Measurements from ENCODE around the gene CTSW. TPM values are rescaled to one million over a fixed set of nuclear protein-coding genes. Genes with fewer than 3 reads are reported as not detected.
"Not testable (repeated sequence)": the region's sequence is repeated elsewhere in the genome, so short reads cannot be mapped to it uniquely, and the experiment has no call there.

The CTSW gene, protein sequence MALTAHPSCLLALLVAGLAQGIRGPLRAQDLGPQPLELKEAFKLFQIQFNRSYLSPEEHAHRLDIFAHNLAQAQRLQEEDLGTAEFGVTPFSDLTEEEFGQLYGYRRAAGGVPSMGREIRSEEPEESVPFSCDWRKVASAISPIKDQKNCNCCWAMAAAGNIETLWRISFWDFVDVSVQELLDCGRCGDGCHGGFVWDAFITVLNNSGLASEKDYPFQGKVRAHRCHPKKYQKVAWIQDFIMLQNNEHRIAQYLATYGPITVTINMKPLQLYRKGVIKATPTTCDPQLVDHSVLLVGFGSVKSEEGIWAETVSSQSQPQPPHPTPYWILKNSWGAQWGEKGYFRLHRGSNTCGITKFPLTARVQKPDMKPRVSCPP
- total RNA-seq, result 10 to 100 TPM; 52.1 to 52.6 TPM
- polyA plus RNA-seq, result 100 to 1,000 TPM; 255 to 495 (median 475) TPM
- total RNA-seq, result 2.4 to 140 (median 16.3) reads per million in 6 experiments

DNA sequence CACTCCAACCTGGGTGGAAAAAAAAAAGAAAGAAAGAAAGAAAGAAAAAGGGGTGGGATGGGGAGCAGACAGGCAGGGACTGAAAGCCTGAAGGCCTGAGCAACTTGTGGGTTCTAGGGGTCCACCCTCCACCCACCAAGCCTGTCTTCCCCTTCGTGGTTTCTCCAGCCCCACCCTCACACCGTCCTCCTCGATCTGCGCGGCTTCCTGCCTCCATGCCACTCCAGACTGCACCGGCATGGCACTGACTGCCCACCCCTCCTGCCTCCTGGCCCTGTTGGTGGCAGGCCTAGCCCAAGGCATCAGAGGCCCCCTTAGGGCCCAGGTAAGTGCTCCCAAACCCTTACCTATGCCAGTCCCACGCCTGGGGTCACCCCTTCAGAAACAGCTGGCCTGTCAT is at the start of gene CTSW:
TSS of gene CTSW (plus strand) at position 221 of the 400 bp plus-strand sequence. CDS start at position 239, 18 bp downstream.
- DNase-seq (peak in 7 of 10 donors; percentile 22 to 74 (median 47)), ATAC-seq (peak; percentile 80 to 82)
- POLR2A ChIA-PET, result interaction anchor here (0.6 to 16.8 kb wide), 6 partner anchors 10 to 167 kb away, joined by 3 to 405 read pairs (median 18); partner anchors contain the start of genes CCDC85B, CFL1, FIBP and KAT5
- Mint-ChIP-seq H3K9me3 (no peaks in the 10 kb centered on the region), H3K4me3 (peak within 1 kb of the TSS; percentile 80 to 89 (median 84)), H3K27me3 (no peaks in the 10 kb centered on the region), H3K4me1 (peaks cover 19 to 75% (median 57%) of the 10 kb centered on the region in 4 donors), H3K27ac (peak within 1 kb of the TSS; percentile 87 to 95 (median 92)), H3K36me3 (peaks cover 0 to 18% (median 2%) of the 10 kb centered on the region in 3 donors)

DNA sequence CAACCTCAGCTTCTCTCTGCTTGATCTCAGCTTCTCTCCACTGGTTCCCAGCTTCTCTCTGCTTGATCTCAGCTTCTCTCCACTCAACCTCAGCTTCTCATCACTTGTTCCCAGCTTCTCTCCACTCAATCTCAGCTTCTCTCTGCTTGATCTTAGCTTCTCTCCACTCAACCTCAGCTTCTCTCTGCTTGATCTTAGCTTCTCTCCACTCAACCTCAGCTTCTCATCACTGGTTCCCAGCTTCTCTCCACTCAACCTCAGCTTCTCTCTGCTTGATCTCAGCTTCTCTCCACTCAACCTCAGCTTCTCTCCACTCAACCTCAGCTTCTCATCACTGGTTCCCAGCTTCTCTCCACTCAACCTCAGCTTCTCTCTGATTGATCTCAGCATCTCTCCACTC is 47.4 kb upstream of the CTSW start:
- peak overlapping the region in 4 of 10 donors; percentile 4 to 38 (median 34) for H3K4me3 Mint-ChIP-seq
- not testable (repeated sequence) for DNase-seq, H3K9me3 Mint-ChIP-seq, ATAC-seq, H3K27me3 Mint-ChIP-seq, H3K36me3 Mint-ChIP-seq
- H3K27ac Mint-ChIP-seq, result peak overlapping the region in 4 of 10 donors; percentile 7 to 68 (median 54)
- peaks cover 8 to 16% (median 12%) of the 10 kb centered on the region in 4 donors for H3K4me1 Mint-ChIP-seq
- POLR2A ChIA-PET, result interaction anchor here (1.2 to 3.6 kb wide), 5 partner anchors 17 to 480 kb away, joined by 3 to 38 read pairs (median 7); partner anchors contain the start of genes CFL1 and MUS81

DNA sequence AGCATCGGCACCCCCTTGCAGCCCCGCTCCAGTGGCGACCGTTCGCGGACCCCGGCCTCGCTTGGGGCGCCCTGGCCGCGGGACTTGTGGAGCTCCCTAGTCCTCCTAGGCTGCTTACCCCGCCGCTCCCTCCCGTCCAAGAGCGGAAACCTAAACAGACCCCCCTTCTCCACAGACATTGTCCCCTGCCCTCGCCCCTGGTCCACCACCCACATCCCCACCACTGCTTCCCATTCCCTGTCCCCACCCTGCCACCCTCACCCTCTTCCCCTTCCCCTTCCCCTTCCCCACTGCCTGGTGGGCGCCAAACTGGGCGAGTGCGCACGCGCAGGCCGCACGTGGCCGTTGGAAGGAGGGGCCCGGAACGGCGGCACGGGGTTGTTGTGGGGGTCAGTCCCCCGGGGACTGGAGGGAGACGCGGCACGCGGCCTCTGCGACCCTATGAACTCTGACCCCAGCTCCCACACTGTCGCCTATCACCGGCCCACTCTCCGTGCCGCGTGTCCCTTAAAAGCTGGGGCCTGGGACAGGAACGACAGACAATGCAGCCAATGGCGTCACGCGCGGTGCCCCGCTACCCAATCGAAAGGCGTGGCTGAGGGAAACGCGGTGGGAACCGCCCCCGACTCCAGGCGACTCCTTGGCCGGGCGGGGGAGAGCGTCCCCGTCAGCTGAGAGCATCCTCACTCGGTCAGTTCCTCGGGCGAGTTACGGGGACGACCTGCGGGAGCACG is 46.2 kb upstream of the CTSW start, which contains the start of gene SNX32:
TSS of gene SNX32 (plus strand) at position 667 of the 734 bp plus-strand sequence. CDS start 103 bp downstream, outside the sequence.
- Mint-ChIP-seq H3K4me3 (no peak within 1 kb of the TSS), H3K4me1 (peaks cover 8 to 16% (median 12%) of the 10 kb centered on the region in 4 donors), H3K27ac (peak within 1 kb of the TSS in 1 of 10 donors; percentile 67), H3K27me3 (no peaks in the 10 kb centered on the region), H3K36me3 (no peaks in the 10 kb centered on the region), H3K9me3 (no peaks in the 10 kb centered on the region)
- ATAC-seq (peak; percentile 99), DNase-seq (peak; percentile 89 to 97 (median 92))
- POLR2A ChIA-PET, result interaction anchor here (0.7 to 3.6 kb wide), 14 partner anchors 12 to 909 kb away, joined by 3 to 38 read pairs (median 4); partner anchors contain the start of genes CFL1, FIBP, MUS81 and PCNX3

DNA sequence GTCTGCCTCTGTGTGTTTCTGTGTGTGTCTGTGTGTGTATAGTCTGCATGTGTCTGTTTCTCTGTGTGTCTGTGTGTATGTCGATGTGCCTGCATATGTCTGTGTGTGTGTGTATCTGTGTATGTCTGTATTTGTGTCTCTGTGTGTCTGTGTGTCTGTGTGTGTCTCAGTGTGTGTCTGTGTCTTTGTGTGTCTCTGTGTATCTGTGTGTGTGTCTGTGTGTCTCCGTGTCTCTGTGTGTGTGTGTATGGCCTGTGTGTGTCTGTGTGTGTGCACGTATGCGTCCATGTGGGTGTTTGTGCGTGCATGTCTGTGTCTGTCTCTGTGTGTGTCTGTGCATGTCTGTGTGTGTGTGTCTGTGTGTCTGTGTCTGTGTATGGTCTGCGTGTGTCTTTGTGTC is 45.4 kb upstream of the CTSW start:
- H3K9me3 Mint-ChIP-seq, result no peaks in the 10 kb centered on the region
- DNase-seq (no peak), ATAC-seq (no peak)
- POLR2A ChIA-PET, result interaction anchor here (0.9 to 3.6 kb wide), 7 partner anchors 18 to 910 kb away, joined by 3 to 38 read pairs (median 5); partner anchors contain the start of genes CFL1, FIBP, MUS81 and PCNX3
- H3K4me3 Mint-ChIP-seq, result no peak overlapping the region
- no peaks in the 10 kb centered on the region for H3K36me3 Mint-ChIP-seq
- peaks cover 8 to 16% (median 12%) of the 10 kb centered on the region in 4 donors for H3K4me1 Mint-ChIP-seq
- H3K27me3 Mint-ChIP-seq, result no peaks in the 10 kb centered on the region
- H3K27ac Mint-ChIP-seq, result no peak overlapping the region

DNA sequence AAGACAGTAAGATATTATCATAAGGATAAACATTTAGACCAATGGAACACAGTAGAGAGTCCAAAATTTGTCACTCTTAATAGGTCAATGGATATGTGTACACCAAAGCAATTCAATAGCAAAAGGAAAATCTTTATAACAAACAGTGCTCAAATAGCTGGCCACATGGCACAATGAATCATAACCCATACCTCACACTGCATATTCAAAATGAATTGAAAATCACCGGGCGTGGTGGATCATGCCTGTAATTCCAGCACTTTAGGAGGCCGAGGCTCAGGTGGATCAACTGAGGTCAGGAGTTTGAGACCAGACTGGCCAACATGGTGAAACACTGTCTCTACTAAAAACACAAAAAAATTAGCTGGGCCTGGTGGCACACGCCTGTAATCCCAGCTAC is 37.5 kb upstream of the CTSW start:
- Mint-ChIP-seq H3K9me3 (no peaks in the 10 kb centered on the region), H3K27me3 (no peaks in the 10 kb centered on the region), H3K4me1 (no peaks in the 10 kb centered on the region), H3K36me3 (no peaks in the 10 kb centered on the region), H3K4me3 (no peak overlapping the region), H3K27ac (no peak overlapping the region)
- DNase-seq (no peak), ATAC-seq (no peak)
- POLR2A ChIA-PET, result no interaction called here

DNA sequence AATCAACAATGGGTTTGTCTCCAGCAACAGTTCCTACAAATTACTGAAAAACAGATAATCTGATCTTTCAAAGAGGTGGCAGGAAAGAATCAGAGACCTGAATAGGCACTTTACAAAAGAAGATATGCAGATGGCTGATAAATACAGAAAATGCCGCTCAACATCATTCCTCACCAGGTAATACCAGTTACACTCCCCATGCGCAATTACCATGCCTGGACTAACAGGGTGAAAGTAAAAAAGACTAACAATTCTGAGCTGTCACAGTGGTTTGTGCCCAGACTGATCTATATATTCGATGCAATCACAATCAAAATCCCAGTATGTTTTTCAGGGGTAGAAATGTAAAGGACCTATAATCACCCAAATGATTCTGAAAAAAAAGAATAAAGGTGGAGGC is 35.8 kb upstream of the CTSW start:
- H3K36me3 Mint-ChIP-seq, result no peaks in the 10 kb centered on the region
- no peaks in the 10 kb centered on the region for H3K27me3 Mint-ChIP-seq
- H3K4me1 Mint-ChIP-seq, result no peaks in the 10 kb centered on the region
- DNase-seq (no peak), ATAC-seq (no peak)
- H3K27ac Mint-ChIP-seq, result no peak overlapping the region
- POLR2A ChIA-PET, result no interaction called here
- H3K4me3 Mint-ChIP-seq, result no peak overlapping the region
- no peaks in the 10 kb centered on the region for H3K9me3 Mint-ChIP-seq

DNA sequence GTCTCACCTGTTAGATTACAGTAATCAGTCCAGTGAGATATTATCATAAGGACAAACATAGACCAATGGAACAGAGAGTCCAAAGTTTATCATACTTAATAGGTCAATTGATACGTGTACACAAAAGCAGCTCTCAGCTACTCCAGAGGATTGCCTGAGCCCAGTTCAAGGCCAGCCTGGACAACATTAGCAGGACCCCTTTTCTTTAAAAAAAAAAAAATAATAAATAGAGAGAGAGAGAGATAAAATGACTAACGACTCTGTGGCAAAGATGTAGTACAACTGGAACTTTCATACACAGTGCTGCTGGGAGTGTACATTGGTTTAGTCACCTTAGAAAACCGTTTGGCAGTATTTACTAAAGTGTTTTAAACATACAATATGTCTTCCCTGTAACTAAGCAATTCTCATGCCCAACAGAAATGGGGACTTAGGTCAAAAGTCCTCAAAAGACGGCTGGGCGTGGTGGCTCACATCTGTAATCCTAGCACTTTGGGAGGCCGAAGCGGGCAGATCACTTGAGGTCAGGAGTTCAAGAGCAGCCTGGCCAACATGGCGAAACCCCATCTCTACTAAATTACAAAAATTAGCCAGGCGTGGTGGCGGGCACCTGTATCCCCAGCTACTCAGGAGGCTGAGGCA is 35.3 kb upstream of the CTSW start:
- POLR2A ChIA-PET, result interaction anchor here (0.7 kb wide), 1 partner anchor 21 kb away, joined by 3 read pairs; no protein-coding TSS in a partner anchor
- Mint-ChIP-seq H3K9me3 (no peaks in the 10 kb centered on the region), H3K4me3 (peak overlapping the region in 1 of 10 donors; percentile 6), H3K4me1 (no peaks in the 10 kb centered on the region), H3K36me3 (no peaks in the 10 kb centered on the region), H3K27me3 (no peaks in the 10 kb centered on the region), H3K27ac (no peak overlapping the region)
- DNase-seq, result no peak
- no peak for ATAC-seq

DNA sequence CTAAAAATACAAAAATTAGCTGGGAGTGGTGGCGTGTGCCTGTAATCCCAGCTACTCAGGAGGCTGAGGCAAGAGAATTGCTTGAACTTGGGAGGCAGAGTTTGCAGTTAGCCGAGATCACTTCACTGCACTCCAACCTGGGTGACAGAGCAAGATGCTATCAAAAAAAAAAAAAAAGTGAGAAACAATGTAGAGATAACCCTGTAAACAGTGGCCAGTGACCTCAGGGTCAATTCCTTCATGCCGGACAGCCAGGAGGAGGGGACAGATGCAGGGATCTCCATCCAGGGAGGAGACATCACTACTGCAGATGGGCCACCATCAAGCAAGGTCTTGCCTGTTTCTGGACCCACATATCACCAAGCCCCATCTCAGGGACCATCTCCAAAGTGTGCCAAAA is 31.9 kb upstream of the CTSW start:
- no peak overlapping the region for H3K27ac Mint-ChIP-seq
- peaks cover 0 to 11% (median 6%) of the 10 kb centered on the region in 3 donors for H3K36me3 Mint-ChIP-seq
- H3K27me3 Mint-ChIP-seq, result no peaks in the 10 kb centered on the region
- H3K4me1 Mint-ChIP-seq, result peaks cover 0 to 9% (median 2%) of the 10 kb centered on the region in 4 donors
- DNase-seq, result no peak
- H3K9me3 Mint-ChIP-seq, result no peaks in the 10 kb centered on the region
- no peak overlapping the region for H3K4me3 Mint-ChIP-seq
- no peak for ATAC-seq
- POLR2A ChIA-PET, result interaction anchor here (1.8 kb wide), 1 partner anchor 9 kb away, joined by 5 read pairs; no protein-coding TSS in a partner anchor

DNA sequence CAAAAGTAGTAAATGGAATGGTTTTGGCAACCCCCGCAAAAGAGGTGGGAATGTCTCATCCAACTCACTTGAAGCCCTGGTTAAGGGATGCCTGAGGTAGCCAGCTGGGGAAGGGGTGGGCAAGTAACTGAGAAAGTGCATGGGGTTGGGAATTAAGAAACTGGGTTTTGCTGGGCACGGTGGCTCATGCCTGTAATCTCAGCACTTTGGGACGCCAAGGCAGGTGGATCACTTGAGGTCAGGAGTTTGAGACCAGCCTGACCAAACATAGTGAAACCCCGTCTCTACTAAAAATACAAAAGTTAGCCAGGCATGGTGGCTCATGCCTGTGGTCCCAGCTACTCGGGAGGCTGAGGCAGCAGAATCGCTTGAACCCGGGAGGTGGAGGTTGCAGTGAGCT is 30.9 kb upstream of the CTSW start:
- H3K4me1 Mint-ChIP-seq, result peaks cover 0 to 16% (median 8%) of the 10 kb centered on the region in 4 donors
- H3K36me3 Mint-ChIP-seq, result peaks cover 0 to 14% (median 12%) of the 10 kb centered on the region in 3 donors
- peak overlapping the region in 2 of 10 donors; percentile 33 to 52 for H3K27ac Mint-ChIP-seq
- POLR2A ChIA-PET, result interaction anchor here (0.7 to 1.8 kb wide), 4 partner anchors 8 to 194 kb away, joined by 3 to 7 read pairs (median 4); no protein-coding TSS in a partner anchor
- ATAC-seq, H3K9me3 Mint-ChIP-seq, H3K27me3 Mint-ChIP-seq, H3K4me3 Mint-ChIP-seq, DNase-seq: not testable (repeated sequence)

DNA sequence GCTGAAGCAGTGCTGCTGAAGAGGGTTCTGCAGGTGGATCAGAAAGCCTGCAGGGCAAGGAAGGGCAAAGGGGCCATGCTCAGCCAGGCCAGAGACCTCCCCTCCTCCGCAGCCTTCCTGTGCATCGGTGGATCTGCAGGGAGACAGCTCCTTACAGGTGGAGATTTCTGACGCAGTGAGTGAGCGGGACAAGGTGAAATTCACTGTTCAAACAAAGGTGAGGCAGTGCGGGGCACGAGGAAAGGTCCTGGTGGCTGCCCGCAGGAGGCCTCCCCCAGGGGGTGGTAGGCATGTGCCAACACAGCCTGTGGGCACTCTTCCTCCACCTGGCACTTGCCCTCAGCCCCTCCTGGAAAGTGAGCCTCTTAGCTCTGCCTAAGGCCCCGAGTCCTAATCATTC is 30.3 kb upstream of the CTSW start:
- Mint-ChIP-seq H3K4me1 (peaks cover 1 to 23% (median 15%) of the 10 kb centered on the region in 4 donors), H3K9me3 (no peaks in the 10 kb centered on the region), H3K4me3 (no peak overlapping the region), H3K36me3 (peaks cover 1 to 18% (median 17%) of the 10 kb centered on the region in 3 donors), H3K27me3 (no peaks in the 10 kb centered on the region), H3K27ac (peak overlapping the region in 1 of 10 donors; percentile 48)
- DNase-seq (no peak), ATAC-seq (peak in 1 of 2 donors; percentile 13)
- POLR2A ChIA-PET, result interaction anchor here (1.4 to 1.6 kb wide), 2 partner anchors 10 to 17 kb away, joined by 7 to 8 read pairs; partner anchors contain the start of gene MUS81

DNA sequence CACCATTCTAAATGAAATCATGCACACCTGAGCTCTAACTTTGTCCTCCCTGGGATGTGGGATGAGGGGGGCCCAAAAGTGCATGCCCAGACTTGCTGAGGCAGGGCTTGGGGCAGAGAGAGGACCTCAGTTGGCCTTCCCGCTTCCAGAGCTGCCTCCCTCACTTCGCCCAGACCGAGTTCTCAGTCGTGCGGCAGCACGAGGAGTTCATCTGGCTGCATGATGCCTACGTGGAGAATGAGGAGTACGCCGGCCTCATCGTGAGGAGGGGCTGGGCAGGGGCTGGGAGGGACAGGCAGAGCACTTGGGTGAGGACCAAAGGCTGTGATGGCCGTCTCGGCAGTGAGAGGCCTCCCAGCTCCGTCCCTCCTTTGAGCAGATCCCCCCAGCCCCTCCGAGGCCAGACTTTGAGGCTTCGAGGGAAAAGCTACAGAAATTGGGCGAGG is 29.8 kb upstream of the CTSW start:
- H3K4me3 Mint-ChIP-seq, result no peak overlapping the region
- H3K27me3 Mint-ChIP-seq, result no peaks in the 10 kb centered on the region
- peak in 1 of 2 donors; percentile 6 for ATAC-seq
- H3K36me3 Mint-ChIP-seq, result peaks cover 4 to 23% (median 19%) of the 10 kb centered on the region in 3 donors
- no peak for DNase-seq
- no peaks in the 10 kb centered on the region for H3K9me3 Mint-ChIP-seq
- POLR2A ChIA-PET, result interaction anchor here (1.4 to 1.6 kb wide), 2 partner anchors 10 to 17 kb away, joined by 7 to 8 read pairs; partner anchors contain the start of gene MUS81
- peak overlapping the region in 1 of 10 donors; percentile 73 for H3K27ac Mint-ChIP-seq
- H3K4me1 Mint-ChIP-seq, result peaks cover 4 to 27% (median 19%) of the 10 kb centered on the region in 4 donors

Measured in naive thymus-derived CD8-positive, alpha-beta T cell (primary cell).